H9 (cell line): ENCODE results near the gene RHBDL2. TPM values are rescaled to one million over a fixed set of nuclear protein-coding genes. Genes with fewer than 3 reads are reported as not detected.
A peak's percentile ranks its signal among the peaks of the same experiment; 100 is the strongest.

Experiments
- DNase-seq: peaks from one replicate; pipeline ENCODE4 v3.0.0-alpha.2; 2017
- H2AFZ ChIP-seq: one replicate; pipeline ENCODE4 v1.6.1; 2013; ENCODE audit warnings: mild to moderate bottlenecking, low read length, control low read depth, moderate library complexity
- H2AK5ac ChIP-seq: 2 replicates; pipeline ENCODE4 v1.6.1; 2013; ENCODE audit warnings: low read length, control low read depth, mixed read lengths; ENCODE audit not compliant: insufficient read length
- H2BK120ac ChIP-seq: one replicate; pipeline ENCODE4 v1.6.1; 2013; ENCODE audit warnings: low read depth, mild to moderate bottlenecking, low read length, control low read depth, inconsistent platforms; ENCODE audit not compliant: poor library complexity, severe bottlenecking
- H2BK12ac ChIP-seq: 2 replicates; pipeline ENCODE4 v1.6.1; 2013; ENCODE audit warnings: low read length, control low read depth, mixed read lengths, low read depth; ENCODE audit not compliant: insufficient read length
- H2BK15ac ChIP-seq: 2 replicates; pipeline ENCODE4 v1.6.1; 2013; ENCODE audit warnings: low read depth, low read length, control low read depth
- H2BK20ac ChIP-seq: one replicate; pipeline ENCODE4 v1.6.1; 2013; ENCODE audit warnings: low read depth, mild to moderate bottlenecking, low read length, control low read depth, inconsistent platforms; ENCODE audit not compliant: poor library complexity, severe bottlenecking
- H2BK5ac ChIP-seq: 2 replicates; pipeline ENCODE4 v1.6.1; 2013; ENCODE audit warnings: low read length, control low read depth, mixed read lengths; ENCODE audit not compliant: insufficient read length
- H3K14ac ChIP-seq: 2 replicates; pipeline ENCODE4 v1.6.1; 2013; ENCODE audit warnings: low read length, control low read depth; ENCODE audit not compliant: insufficient read depth
- H3K18ac ChIP-seq: 2 replicates; pipeline ENCODE4 v1.6.1; 2013; ENCODE audit warnings: low read depth, mild to moderate bottlenecking, mixed read lengths, low read length, control low read depth; ENCODE audit not compliant: insufficient read length
- H3K23ac ChIP-seq: 2 replicates; pipeline ENCODE4 v1.6.1; 2013; ENCODE audit warnings: low read length, control low read depth, mixed read lengths, low read depth; ENCODE audit not compliant: insufficient read length
- H3K23me2 ChIP-seq: 2 replicates; pipeline ENCODE4 v1.6.1; 2013; ENCODE audit warnings: low read depth, mild to moderate bottlenecking, mixed read lengths, low read length, control low read depth; ENCODE audit not compliant: insufficient read length, poor library complexity, severe bottlenecking
- H3K27ac ChIP-seq: 2 replicates; pipeline ENCODE4 v1.5.1; 2013; ENCODE audit warnings: low read length, control low read depth, mixed read lengths, low read depth; ENCODE audit not compliant: insufficient read length
- H3K27me3 ChIP-seq: 2 replicates; pipeline ENCODE4 v1.6.1; 2013; ENCODE audit warnings: low read length, control low read depth, inconsistent platforms; ENCODE audit not compliant: insufficient read depth
- H3K4ac ChIP-seq: 2 replicates; pipeline ENCODE4 v1.6.1; 2013; ENCODE audit warnings: low read depth, mild to moderate bottlenecking, control low read depth, inconsistent platforms, low read length, moderate library complexity
- H3K4me1 ChIP-seq: 2 replicates; pipeline ENCODE4 v1.6.1; 2013; ENCODE audit warnings: low read length, control low read depth, inconsistent platforms; ENCODE audit not compliant: insufficient read depth
- H3K4me2 ChIP-seq: 2 replicates; pipeline ENCODE4 v1.6.1; 2013; ENCODE audit warnings: low read length, control low read depth, mixed read lengths; ENCODE audit not compliant: insufficient read length, insufficient read depth
- H3K56ac ChIP-seq: 2 replicates; pipeline ENCODE4 v1.6.1; 2013; ENCODE audit warnings: low read depth, mild to moderate bottlenecking, mixed read lengths, low read length, control low read depth; ENCODE audit not compliant: insufficient read length
- H3K79me1 ChIP-seq: 2 replicates; pipeline ENCODE4 v1.6.1; 2013; ENCODE audit warnings: low read depth, mild to moderate bottlenecking, moderate library complexity, low read length, control low read depth, inconsistent platforms; ENCODE audit not compliant: insufficient read depth, poor library complexity, severe bottlenecking
- H3K79me2 ChIP-seq: 2 replicates; pipeline ENCODE4 v1.6.1; 2013; ENCODE audit warnings: low read length, control low read depth, inconsistent platforms; ENCODE audit not compliant: insufficient read depth
- H3K9ac ChIP-seq: 2 replicates; pipeline ENCODE4 v1.6.1; 2013; ENCODE audit warnings: low read length, control low read depth, mixed read lengths; ENCODE audit not compliant: insufficient read length; ENCODE audit errors: extremely low read depth
- H3K9me3 ChIP-seq: one replicate; pipeline ENCODE4 v1.6.1; 2013; ENCODE audit warnings: low read depth, low read length, inconsistent platforms; ENCODE audit not compliant: control insufficient read depth
- H3T11ph ChIP-seq: one replicate; pipeline ENCODE4 v1.6.1; 2013; ENCODE audit warnings: mild to moderate bottlenecking, low read length, control low read depth, inconsistent platforms
- H4K20me1 ChIP-seq: one replicate; pipeline ENCODE4 v1.6.1; 2013; ENCODE audit not compliant: control insufficient read depth, insufficient read length, insufficient read depth
- H4K5ac ChIP-seq: 2 replicates; pipeline ENCODE4 v1.6.1; 2013; ENCODE audit warnings: low read depth, mild to moderate bottlenecking, mixed read lengths, low read length, control low read depth; ENCODE audit not compliant: insufficient read length
- H4K8ac ChIP-seq: replicated peaks from 2 replicates; pipeline ENCODE4 v1.6.1; 2013; ENCODE audit warnings: low read length, control low read depth, mixed read lengths, low read depth; ENCODE audit not compliant: insufficient read length
- H4K91ac ChIP-seq: 2 replicates; pipeline ENCODE4 v1.6.1; 2013; ENCODE audit warnings: low read depth, mild to moderate bottlenecking, moderate library complexity, mixed read lengths, low read length, control low read depth; ENCODE audit not compliant: insufficient read length
- H3K27ac Mint-ChIP-seq, 3 experiments: 2 replicates in 2 of 3; 3 replicates in 1 of 3; pipeline ENCODE4 v1.8.0; 2020 to 2021; ENCODE audit warnings: mixed read lengths in 3 of 3, mild to moderate bottlenecking in 1 of 3, moderate library complexity in 1 of 3
- H3K27me3 Mint-ChIP-seq: 2 replicates; pipeline ENCODE4 v1.8.0; 2021; ENCODE audit warnings: low read depth, mild to moderate bottlenecking, moderate library complexity, mixed read lengths
- H3K36me3 Mint-ChIP-seq, 3 experiments: 2 replicates in 2 of 3; 3 replicates in 1 of 3; pipeline ENCODE4 v1.8.0; 2020 to 2021; ENCODE audit warnings: low read depth in 3 of 3, mixed read lengths in 3 of 3; ENCODE audit not compliant: insufficient read depth in 1 of 3
- H3K4me1 Mint-ChIP-seq, 2 experiments: 2 replicates each; pipeline ENCODE4 v1.8.0; 2020; ENCODE audit warnings: mixed read lengths in 2 of 2
- H3K4me3 Mint-ChIP-seq, 2 experiments: 2 replicates in 1 of 2; 3 replicates in 1 of 2; pipeline ENCODE4 v1.8.0; 2020 to 2021; ENCODE audit warnings: mild to moderate bottlenecking in 2 of 2, mixed read lengths in 2 of 2, moderate library complexity in 1 of 2
- H3K9me3 Mint-ChIP-seq, 2 experiments: 2 replicates in 1 of 2; 3 replicates in 1 of 2; pipeline ENCODE4 v1.8.0; 2020; ENCODE audit warnings: mild to moderate bottlenecking in 2 of 2, mixed read lengths in 2 of 2, moderate library complexity in 1 of 2
- WGBS: extraction: QIAGEN DNeasy Blood & Tissue Kit; methylation state at CpG from one replicate; pipeline ENCODE4 v1.1.7; 2013; ENCODE audit warnings: missing lambda C conversion rate, low lambda C conversion rate, mixed read lengths; ENCODE audit not compliant: insufficient read length; ENCODE audit errors: extremely low coverage; 5-methylcytosine and 5-hydroxymethylcytosine counted together
- total RNA-seq: library from RNA; stranded (reverse); gene quantifications from 2 replicates; pipeline ENCODE4 v1.2.1, GENCODE V29; 2021
- TF ChIP-seq, protein P1 (sequence below): fragments of 200-600 bp; sonication (generic); conservative IDR thresholded peaks from 3 replicates; pipeline ENCODE4 v1.8.0; 2021; ENCODE audit warnings: antibody characterized with exemption, mild to moderate bottlenecking

RHBDL2 gene
- total RNA-seq, 1 experiment from 2014 or later: not detected

DNA sequence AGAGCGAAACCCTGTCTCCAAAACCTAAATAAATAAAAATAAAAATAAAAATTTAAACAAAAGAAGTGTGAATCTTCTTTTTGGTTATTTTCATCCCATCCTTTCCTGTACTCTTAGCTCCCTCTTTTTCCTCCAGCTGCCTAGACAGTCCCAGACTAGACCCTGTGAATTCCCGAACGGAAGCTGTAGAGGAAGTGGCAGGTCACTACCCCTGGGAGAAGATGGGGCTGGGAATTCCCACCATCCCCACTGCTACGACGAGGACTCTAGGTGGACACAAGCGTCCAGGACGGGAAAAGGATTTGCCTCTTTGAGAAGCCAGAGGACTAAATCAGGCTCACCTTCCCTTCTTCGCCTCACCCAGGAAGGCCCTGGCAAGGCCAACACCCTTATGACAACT, 12.6 kb downstream of the RHBDL2 start:
- Histone ChIP-seq H4K91ac (no peak overlapping the region), H3K23ac (no peak overlapping the region), H2BK12ac (no peak overlapping the region), H3K18ac (no peak overlapping the region), H3K4ac (no peak overlapping the region), H3K9ac (no peak overlapping the region), H3K23me2 (no peaks in the 10 kb centered on the region), H2AK5ac (no peak overlapping the region), H3K79me2 (no peaks in the 10 kb centered on the region), H4K20me1 (no peaks in the 10 kb centered on the region), H2BK15ac (no peak overlapping the region), H3K27me3 (no peaks in the 10 kb centered on the region), H3T11ph (no peak overlapping the region), H3K4me1 (no peaks in the 10 kb centered on the region), H4K8ac (no peak overlapping the region), H3K56ac (no peak overlapping the region), H3K14ac (no peak overlapping the region), H2BK120ac (no peak overlapping the region), H3K9me3 (no peaks in the 10 kb centered on the region), H3K27ac (no peak overlapping the region), H4K5ac (no peak overlapping the region), H3K4me2 (no peak overlapping the region), H2AFZ (no peak overlapping the region), H2BK20ac (no peak overlapping the region), H2BK5ac (no peak overlapping the region), H3K79me1 (no peaks in the 10 kb centered on the region)
- Mint-ChIP-seq H3K4me1 (peaks cover 4% of the 10 kb centered on the region in 2 experiments), H3K27me3 (no peaks in the 10 kb centered on the region), H3K9me3 (no peaks in the 10 kb centered on the region), H3K4me3 (no peak overlapping the region), H3K36me3 (no peaks in the 10 kb centered on the region), H3K27ac (peak overlapping the region in 1 of 3 experiments; percentile 8; a peak in 1 of 7 replicates)
- TF ChIP-seq, protein P1, sequence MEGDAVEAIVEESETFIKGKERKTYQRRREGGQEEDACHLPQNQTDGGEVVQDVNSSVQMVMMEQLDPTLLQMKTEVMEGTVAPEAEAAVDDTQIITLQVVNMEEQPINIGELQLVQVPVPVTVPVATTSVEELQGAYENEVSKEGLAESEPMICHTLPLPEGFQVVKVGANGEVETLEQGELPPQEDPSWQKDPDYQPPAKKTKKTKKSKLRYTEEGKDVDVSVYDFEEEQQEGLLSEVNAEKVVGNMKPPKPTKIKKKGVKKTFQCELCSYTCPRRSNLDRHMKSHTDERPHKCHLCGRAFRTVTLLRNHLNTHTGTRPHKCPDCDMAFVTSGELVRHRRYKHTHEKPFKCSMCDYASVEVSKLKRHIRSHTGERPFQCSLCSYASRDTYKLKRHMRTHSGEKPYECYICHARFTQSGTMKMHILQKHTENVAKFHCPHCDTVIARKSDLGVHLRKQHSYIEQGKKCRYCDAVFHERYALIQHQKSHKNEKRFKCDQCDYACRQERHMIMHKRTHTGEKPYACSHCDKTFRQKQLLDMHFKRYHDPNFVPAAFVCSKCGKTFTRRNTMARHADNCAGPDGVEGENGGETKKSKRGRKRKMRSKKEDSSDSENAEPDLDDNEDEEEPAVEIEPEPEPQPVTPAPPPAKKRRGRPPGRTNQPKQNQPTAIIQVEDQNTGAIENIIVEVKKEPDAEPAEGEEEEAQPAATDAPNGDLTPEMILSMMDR: no peak
- no CpG with 5 or more reads among the region's 8 CpGs for WGBS
- DNase-seq: no peak
